H1 (cell line): ENCODE measurements around the gene EFHD1. TPM values are rescaled to one million over a fixed set of nuclear protein-coding genes. Genes with fewer than 3 reads are reported as not detected.

ENCODE experiments used
- CTCF ChIA-PET: fragments of 300-600 bp; sonication (Branson Sonifier 250); formaldehyde crosslinking; loops from one replicate; lab custom pipeline; 2021; ENCODE audit not compliant: partially characterized antibody; lab: Charles Lee
- POLR2A ChIA-PET: fragments of 300-600 bp; sonication (Branson Sonifier 250); formaldehyde crosslinking; loops from one replicate; lab custom pipeline; 2021; ENCODE audit warnings: inconsistent platforms; ENCODE audit not compliant: partially characterized antibody; lab: Charles Lee
- DNase-seq, 2 experiments: peaks; one replicate each; pipeline versions ENCODE4 v3.0.0 to v3.0.0-alpha.2; 2010 to 2022; ENCODE audit warnings: low spot score in 2 of 2, low read depth in 1 of 2, mixed read lengths in 1 of 2
- FAIRE-seq: peaks from 2 replicates; lab custom pipeline; 2011; peaks lifted over from hg19 to GRCh38; lab: Jason Lieb, UNC
- H2AFZ ChIP-seq: 2 replicates; pipeline ENCODE4 v1.8.1; 2012; ENCODE audit warnings: low read length, inconsistent platforms
- H2AK5ac ChIP-seq: 2 replicates; pipeline ENCODE4 v1.6.1; 2013; ENCODE audit warnings: low read depth, low read length
- H2BK120ac ChIP-seq: replicated peaks from 2 replicates; pipeline ENCODE3; 2013; ENCODE audit warnings: low read depth, low read length, inconsistent platforms
- H2BK12ac ChIP-seq: 2 replicates; pipeline ENCODE4 v1.6.1; 2013; ENCODE audit warnings: low read depth, low read length
- H2BK15ac ChIP-seq: 2 replicates; pipeline ENCODE4 v1.6.1; 2013; ENCODE audit warnings: low read length
- H2BK20ac ChIP-seq: 2 replicates; pipeline ENCODE4 v1.6.1; 2013; ENCODE audit warnings: low read length
- H2BK5ac ChIP-seq: 2 replicates; pipeline ENCODE4 v1.6.1; 2013; ENCODE audit warnings: low read depth, low read length
- H3K14ac ChIP-seq: 2 replicates; pipeline ENCODE4 v1.6.1; 2013; ENCODE audit warnings: inconsistent platforms; ENCODE audit not compliant: insufficient read length
- H3K18ac ChIP-seq: 2 replicates; pipeline ENCODE4 v1.6.1; 2013; ENCODE audit warnings: low read length; ENCODE audit errors: extremely low read depth
- H3K23ac ChIP-seq: 2 replicates; pipeline ENCODE4 v1.6.1; 2013; ENCODE audit warnings: inconsistent platforms; ENCODE audit not compliant: insufficient read length
- H3K23me2 ChIP-seq: 2 replicates; pipeline ENCODE4 v1.6.1; 2013; ENCODE audit warnings: low read depth, low read length
- H3K27ac ChIP-seq: 2 replicates; pipeline ENCODE4 v1.6.1; 2011; ENCODE audit warnings: low read depth, low read length, inconsistent platforms
- H3K27me3 ChIP-seq, 4 experiments: replicated peaks in 1 of 4; 1 replicate in 1 of 4; 2 replicates in 3 of 4; pipeline versions ENCODE4 v1.6.1 to v1.8.1; 2011 to 2013; ENCODE audit warnings: low read length in 3 of 4, mild to moderate bottlenecking in 3 of 4, inconsistent platforms in 2 of 4, mixed read lengths in 2 of 4, moderate library complexity in 1 of 4; ENCODE audit not compliant: control insufficient read depth in 3 of 4, insufficient read depth in 3 of 4; ENCODE audit errors: extremely low read depth in 1 of 4
- H3K36me3 ChIP-seq, 4 experiments: 2 replicates each; pipeline versions ENCODE4 v1.6.1 to v1.8.1; 2011 to 2013; ENCODE audit warnings: mild to moderate bottlenecking in 4 of 4, low read length in 3 of 4, moderate library complexity in 2 of 4, control low read depth in 1 of 4, inconsistent platforms in 1 of 4; ENCODE audit not compliant: insufficient read depth in 4 of 4, control insufficient read depth in 2 of 4
- H3K4ac ChIP-seq: replicated peaks from 2 replicates; pipeline ENCODE3; 2013; ENCODE audit warnings: low read length, low read depth, mixed read lengths, inconsistent platforms; ENCODE audit not compliant: insufficient read length
- H3K4me1 ChIP-seq, 4 experiments: replicated peaks in 1 of 4; 1 replicate in 1 of 4; 2 replicates in 3 of 4; pipeline versions ENCODE4 v1.6.1 to v1.8.1; 2011 to 2013; ENCODE audit warnings: low read length in 3 of 4, inconsistent platforms in 2 of 4, mixed read lengths in 1 of 4; ENCODE audit not compliant: insufficient read depth in 4 of 4, control insufficient read depth in 3 of 4
- H3K4me2 ChIP-seq, 2 experiments: 2 replicates each; pipeline versions ENCODE4 v1.6.1 to v1.8.1; 2011 to 2013; ENCODE audit warnings: low read depth in 2 of 2, low read length in 2 of 2, control low read depth in 1 of 2, inconsistent platforms in 1 of 2, mild to moderate bottlenecking in 1 of 2; ENCODE audit not compliant: insufficient read depth in 1 of 2
- H3K4me3 ChIP-seq, 4 experiments: fragments of 200-600, 300-600 bp in 1 of 4; sonication (generic), shearing (Covaris generic), sonication (Bioruptor Twin) in 1 of 4; 2 replicates each; pipeline versions ENCODE4 v1.5.1 to v1.8.1; 2011 to 2016; ENCODE audit warnings: low read length in 4 of 4, low read depth in 3 of 4, control low read depth in 2 of 4, inconsistent platforms in 2 of 4, mild to moderate bottlenecking in 2 of 4, mixed read lengths in 1 of 4, moderate library complexity in 1 of 4; ENCODE audit not compliant: insufficient read depth in 2 of 4; ENCODE audit errors: extremely low read depth in 1 of 4
- H3K56ac ChIP-seq: replicated peaks from 2 replicates; pipeline ENCODE3; 2013; ENCODE audit warnings: low read depth, mild to moderate bottlenecking, mixed read lengths, low read length, inconsistent platforms; ENCODE audit not compliant: insufficient read length
- H3K79me1 ChIP-seq: 2 replicates; pipeline ENCODE4 v1.6.1; 2013; ENCODE audit warnings: low read depth, low read length, control low read depth
- H3K79me2 ChIP-seq, 2 experiments: 2 replicates each; pipeline versions ENCODE4 v1.6.1 to v1.8.1; 2012 to 2013; ENCODE audit warnings: low read length in 2 of 2, mild to moderate bottlenecking in 2 of 2, inconsistent platforms in 1 of 2; ENCODE audit not compliant: insufficient read depth in 2 of 2, control insufficient read depth in 1 of 2
- H3K9ac ChIP-seq, 4 experiments: replicated peaks in 1 of 4; 1 replicate in 1 of 4; 2 replicates in 3 of 4; pipeline versions ENCODE4 v1.6.1 to v1.8.1; 2011 to 2013; ENCODE audit warnings: low read depth in 3 of 4, low read length in 3 of 4, control low read depth in 2 of 4, mild to moderate bottlenecking in 2 of 4, moderate library complexity in 2 of 4, inconsistent platforms in 1 of 4; ENCODE audit errors: extremely low read depth in 1 of 4
- H3K9me3 ChIP-seq, 2 experiments: 2 replicates each; pipeline versions ENCODE4 v1.6.1 to v1.8.1; 2012 to 2013; ENCODE audit warnings: mild to moderate bottlenecking in 2 of 2, moderate library complexity in 2 of 2, control low read depth in 1 of 2, inconsistent platforms in 1 of 2, low read depth in 1 of 2, low read length in 1 of 2, mixed read lengths in 1 of 2; ENCODE audit not compliant: insufficient read depth in 2 of 2
- H4K20me1 ChIP-seq, 2 experiments: replicated peaks in 1 of 2; 2 replicates each; pipeline versions ENCODE3 to v1.8.1; 2011 to 2013; ENCODE audit warnings: inconsistent platforms in 2 of 2, low read length in 2 of 2, mild to moderate bottlenecking in 1 of 2; ENCODE audit not compliant: insufficient read depth in 2 of 2, control insufficient read depth in 1 of 2
- H4K5ac ChIP-seq: 2 replicates; pipeline ENCODE4 v1.6.1; 2013; ENCODE audit warnings: low read length, low read depth, mixed read lengths, inconsistent platforms; ENCODE audit not compliant: insufficient read length
- H4K8ac ChIP-seq: 2 replicates; pipeline ENCODE4 v1.8.0; 2013; ENCODE audit warnings: mild to moderate bottlenecking, moderate library complexity, low read length, inconsistent platforms; ENCODE audit not compliant: insufficient read depth; ENCODE audit errors: extremely low read depth
- H4K91ac ChIP-seq: replicated peaks from 2 replicates; pipeline ENCODE3; 2013; ENCODE audit warnings: low read length, mixed read lengths, inconsistent platforms; ENCODE audit not compliant: insufficient read length
- CREB1 ChIP-seq: IDR thresholded peaks from 2 replicates; pipeline ENCODE4 v1.6.1; 2012; ENCODE audit warnings: inconsistent platforms
- CTCF ChIP-seq, 3 experiments: IDR thresholded peaks; 1 replicate in 2 of 3; 2 replicates in 1 of 3; pipeline versions ENCODE4 v1.5.1 to v1.6.1; 2011; ENCODE audit warnings: low read length in 3 of 3, mild to moderate bottlenecking in 3 of 3, inconsistent platforms in 2 of 3, low read depth in 1 of 3, moderate library complexity in 1 of 3; ENCODE audit not compliant: insufficient read depth in 1 of 3; ENCODE audit errors: control extremely low read depth in 1 of 3
- JUN ChIP-seq: IDR thresholded peaks from 2 replicates; pipeline ENCODE4 v1.6.1; 2011; ENCODE audit warnings: low read depth, mild to moderate bottlenecking, improper control_type of control experiment, low read length
- KDM4A ChIP-seq: IDR thresholded peaks from one replicate; pipeline ENCODE4 v1.7.1; 2012; ENCODE audit warnings: low read depth, mild to moderate bottlenecking, moderate library complexity, low read length, inconsistent platforms; ENCODE audit not compliant: severe bottlenecking
- PHF8 ChIP-seq: fragments of 200-600 bp; sonication (generic); conservative IDR thresholded peaks from 2 replicates; pipeline ENCODE4 v1.7.1; 2012; ENCODE audit warnings: low read depth, mild to moderate bottlenecking, inconsistent platforms, low read length, moderate library complexity
- RXRA ChIP-seq: IDR thresholded peaks from 2 replicates; pipeline ENCODE4 v1.6.1; 2011; ENCODE audit warnings: low read depth, mild to moderate bottlenecking, low read length, moderate library complexity; ENCODE audit not compliant: insufficient read depth
- SRF ChIP-seq: IDR thresholded peaks from 2 replicates; pipeline ENCODE4 v1.6.1; 2011; ENCODE audit warnings: mild to moderate bottlenecking, low read depth, low read length, moderate library complexity
- TAF1 ChIP-seq: IDR thresholded peaks from 2 replicates; pipeline ENCODE4 v1.6.1; 2011; ENCODE audit warnings: mild to moderate bottlenecking, low read depth, low read length
- TAF7 ChIP-seq: optimal IDR thresholded peaks from 2 replicates; pipeline ENCODE3; 2011; ENCODE audit warnings: low read depth, mild to moderate bottlenecking, inconsistent platforms, low read length, moderate library complexity, borderline replicate concordance
- TEAD4 ChIP-seq: IDR thresholded peaks from 2 replicates; pipeline ENCODE4 v1.6.1; 2012; ENCODE audit warnings: low read depth, low read length, inconsistent platforms, mixed read lengths
- USF2 ChIP-seq: IDR thresholded peaks from 2 replicates; pipeline ENCODE4 v1.6.1; 2011; ENCODE audit warnings: low read length, improper control_type of control experiment
- WGBS, 2 experiments: shearing (Covaris generic) in 1 of 2; methylation state at CpG; one replicate each; pipeline versions ENCODE4 v1.1.6 to v1.1.7; 2013 to 2015; ENCODE audit warnings: low lambda C conversion rate in 2 of 2, mixed read lengths in 2 of 2, inconsistent platforms in 1 of 2, low coverage in 1 of 2, missing lambda C conversion rate in 1 of 2; ENCODE audit not compliant: insufficient replicate concordance in 2 of 2, insufficient coverage in 1 of 2, insufficient read length in 1 of 2; ENCODE audit errors: extremely low coverage in 1 of 2, missing lambda C conversion rate in 1 of 2; 5-methylcytosine and 5-hydroxymethylcytosine counted together
- polyA plus RNA-seq, 7 experiments: library from polyadenylated mRNA; depleted of rRNA in 3 of 7; stranded (reverse) in 5 of 7; unstranded in 2 of 7; fragments of >200 nt in 5 of 7; fragments of 200-250 nt in 2 of 7; gene quantifications; 1 replicate in 5 of 7; 2 replicates in 1 of 7; 4 replicates in 1 of 7; pipeline versions ENCODE4 v1.2.1 to v1.2.3, GENCODE V29; 2011 to 2013; ENCODE audit warnings: missing spikeins in 2 of 7, mixed read lengths in 2 of 7
- total RNA-seq: library from RNA; stranded (reverse); fragmentation: NEBNext Ultra II Directional; extraction: Animal tissue kit (Norgen Biotek cat#: 25700); gene quantifications from 2 replicates; pipeline ENCODE4 v1.2.1, GENCODE V29; 2021

Gene EFHD1
- total and polyA plus RNA-seq, 2 of the 8 experiments (the other 6 are each of a cell fraction or from before 2014, with no cell fraction given), result 3.4 to 4.5 TPM

- no peaks in the 10 kb centered on the region for H3K23me2 ChIP-seq
- no peak overlapping the region for H3K4ac ChIP-seq
- POLR2A ChIA-PET, result interaction anchor here (1.2 to 1.7 kb wide), 2 partner anchors 21 to 31 kb away, joined by 4 to 7 read pairs; partner anchors contain the start of gene EFHD1
- H2BK120ac ChIP-seq, result no peak overlapping the region
- H3K56ac ChIP-seq, result no peak overlapping the region
- 95% methylated on average over 5 of the region's 7 CpGs; no CpG with 5 or more reads in 1 of the 2 experiments for WGBS, 2 experiments
- no peak overlapping the region for H3K4me3 ChIP-seq
- H3K27ac ChIP-seq, result no peak overlapping the region
- no peak overlapping the region for H2BK15ac ChIP-seq
- no peaks in the 10 kb centered on the region for H3K36me3 ChIP-seq
- no peak for DNase-seq
- no peaks in the 10 kb centered on the region for H3K4me1 ChIP-seq
- CTCF ChIA-PET, result interaction anchor here (0.6 to 2.0 kb wide), 3 partner anchors 11 to 43 kb away, joined by 3 to 11 read pairs (median 5); no protein-coding TSS in a partner anchor
- no peak overlapping the region for H4K8ac ChIP-seq
- H2BK20ac ChIP-seq, result no peak overlapping the region
- no peaks in the 10 kb centered on the region for H3K27me3 ChIP-seq
- H3K9me3 ChIP-seq, result no peaks in the 10 kb centered on the region
- H4K5ac ChIP-seq, result no peak overlapping the region
- H3K14ac ChIP-seq, result no peak overlapping the region
- H3K9ac ChIP-seq, result no peak overlapping the region
- no peaks in the 10 kb centered on the region for H4K20me1 ChIP-seq
- no peak overlapping the region for H2AK5ac ChIP-seq
- no peak overlapping the region for H2BK12ac ChIP-seq
- no peak overlapping the region for H3K18ac ChIP-seq
- H3K79me1 ChIP-seq, result no peaks in the 10 kb centered on the region
- no peak overlapping the region for H3K23ac ChIP-seq
- H4K91ac ChIP-seq, result no peak overlapping the region
- no peak overlapping the region for H3K4me2 ChIP-seq
- no peak overlapping the region for H2AFZ ChIP-seq
- FAIRE-seq, result no peak
- H2BK5ac ChIP-seq, result no peak overlapping the region
- H3K79me2 ChIP-seq, result no peaks in the 10 kb centered on the region
- TF ChIP-seq RXRA (no peak), SRF (no peak), TAF7 (no peak), USF2 (no peak), CREB1 (no peak), TEAD4 (no peak), JUN (no peak), KDM4A (no peak), TAF1 (no peak), CTCF (IDR thresholded peaks at IDR 0.05; ENCODE audit: control extremely low read depth in 1 of 3, insufficient read depth in 1 of 3, low read depth in 1 of 3, low read length in 3 of 3) (no peak), PHF8 (no peak)
Observed at GRCh38 chr2:232653441-232653840, 20.0 kb downstream of the EFHD1 start.
